ENCODE measurements around the gene EBF3.

- TF ChIP-seq CTCF (IDR thresholded peaks at IDR 0.05 in 4 of 5, conservative IDR thresholded peaks at IDR 0.05 in 1 of 5) (no peak), POLR2A (IDR thresholded peaks at IDR 0.05) (peak; percentile 76 to 90)
These were observed at the start of gene EBF3 for GRCh38 chr10:129963641-129964501.

Data from gastrocnemius medialis (tissue), 4 donors.